Hepatocyte (in vitro differentiated cells): ENCODE measurements around the gene PLEKHA6. TPM values are rescaled to one million over a fixed set of nuclear protein-coding genes. Genes with fewer than 3 reads are reported as not detected.
A peak's percentile ranks its signal among the peaks of the same experiment; 100 is the strongest.

ENCODE experiments used
- DNase-seq: peaks from one replicate; pipeline ENCODE4 v3.0.0-alpha.2; 2016; ENCODE audit warnings: low spot score
- H2AFZ ChIP-seq: fragments of 200-600 bp; sonication (generic); 2 replicates; pipeline ENCODE4 v1.6.0; 2016; ENCODE audit warnings: antibody characterized with exemption, mild to moderate bottlenecking
- H3K27ac ChIP-seq: fragments of 200-600 bp; sonication (generic); 2 replicates; pipeline ENCODE4 v1.5.1; 2016; ENCODE audit warnings: mild to moderate bottlenecking
- H3K27me3 ChIP-seq: fragments of 200-600 bp; sonication (generic); 2 replicates; pipeline ENCODE4 v1.6.1; 2016
- H3K36me3 ChIP-seq: fragments of 200-600 bp; sonication (generic); replicated peaks from 2 replicates; pipeline ENCODE4 v1.5.1; 2016; ENCODE audit warnings: low read depth; ENCODE audit not compliant: insufficient read depth
- H3K4me1 ChIP-seq: fragments of 200-600 bp; sonication (generic); 2 replicates; pipeline ENCODE4 v1.5.1; 2016; ENCODE audit warnings: mild to moderate bottlenecking, moderate library complexity; ENCODE audit not compliant: insufficient read depth
- H3K4me2 ChIP-seq: fragments of 200-600 bp; sonication (generic); 2 replicates; pipeline ENCODE4 v1.6.0; 2016
- H3K4me3 ChIP-seq: fragments of 200-600 bp; sonication (generic); 2 replicates; pipeline ENCODE4 v1.5.1; 2016; ENCODE audit warnings: mild to moderate bottlenecking
- H3K79me2 ChIP-seq: fragments of 200-600 bp; sonication (generic); 2 replicates; pipeline ENCODE4 v1.6.0; 2017; ENCODE audit warnings: mild to moderate bottlenecking
- H3K9me2 ChIP-seq: fragments of 200-600 bp; sonication (generic); replicated peaks from 2 replicates; pipeline ENCODE4 v1.6.0; 2017; ENCODE audit warnings: mild to moderate bottlenecking; ENCODE audit not compliant: insufficient read depth
- H3K9me3 ChIP-seq: fragments of 200-600 bp; sonication (generic); 2 replicates; pipeline ENCODE4 v1.5.1; 2016; ENCODE audit warnings: low read depth, mild to moderate bottlenecking
- H4K20me1 ChIP-seq: fragments of 200-600 bp; sonication (generic); 2 replicates; pipeline ENCODE4 v1.6.0; 2016; ENCODE audit warnings: mild to moderate bottlenecking; ENCODE audit not compliant: insufficient read depth, poor library complexity, severe bottlenecking
- CTCF ChIP-seq: fragments of 200-600 bp; sonication (generic); IDR thresholded peaks from 2 replicates; pipeline ENCODE4 v1.5.1; 2016; ENCODE audit warnings: antibody characterized with exemption, mild to moderate bottlenecking; ENCODE audit not compliant: poor library complexity
- EZH2 ChIP-seq: fragments of 200-600 bp; sonication (generic); IDR thresholded peaks from 2 replicates; pipeline ENCODE4 v1.6.1; 2016; ENCODE audit warnings: antibody characterized with exemption, mild to moderate bottlenecking, borderline replicate concordance
- EZH2phosphoT487 ChIP-seq: fragments of 200-600 bp; sonication (generic); IDR thresholded peaks from one replicate; pipeline ENCODE4 v1.6.1; 2018; ENCODE audit warnings: antibody characterized with exemption, mild to moderate bottlenecking, low read depth, moderate library complexity; ENCODE audit not compliant: unreplicated experiment, severe bottlenecking
- WGBS: methylation state at CpG from one replicate; pipeline ENCODE4 v1.1.6; 2016; ENCODE audit warnings: low lambda C conversion rate; ENCODE audit errors: missing lambda C conversion rate; 5-methylcytosine and 5-hydroxymethylcytosine counted together
- polyA plus RNA-seq: library from polyadenylated mRNA; unstranded; fragments of >200 nt; fragmentation: Nextera tagmentation; extraction: Ambion mirVana; gene quantifications from 2 replicates; pipeline ENCODE4 v1.2.1, GENCODE V29; 2016
- total RNA-seq: library from RNA; depleted of rRNA; stranded (reverse); fragments of >200 nt; gene quantifications from 2 replicates; pipeline ENCODE4 v1.2.3, GENCODE V29; 2014

The PLEKHA6 gene
- total and polyA plus RNA-seq, 2 experiments from 2014 or later: 14.3 to 31.5 TPM

GRCh38 chr1:204334455-204334854 is 25.3 kb downstream of the PLEKHA6 start:
- 97% methylated on average over 7 of the region's 7 CpGs for WGBS
- H3K79me2 ChIP-seq: peaks cover 62% of the 10 kb centered on the region
- no peak overlapping the region for H2AFZ ChIP-seq
- no peaks in the 10 kb centered on the region for H3K27me3 ChIP-seq
- H3K9me3 ChIP-seq: no peaks in the 10 kb centered on the region
- H3K4me3 ChIP-seq: no peak overlapping the region
- H3K36me3 ChIP-seq: no peaks in the 10 kb centered on the region
- DNase-seq: no peak
- peaks cover 48% of the 10 kb centered on the region for H3K4me1 ChIP-seq
- no peak for TF ChIP-seq CTCF
- TF ChIP-seq EZH2phosphoT487: no peak
- TF ChIP-seq EZH2: no peak
- H4K20me1 ChIP-seq: no peaks in the 10 kb centered on the region
- H3K4me2 ChIP-seq: no peak overlapping the region
- H3K9me2 ChIP-seq: no peaks in the 10 kb centered on the region
- no peak overlapping the region for H3K27ac ChIP-seq

DNA sequence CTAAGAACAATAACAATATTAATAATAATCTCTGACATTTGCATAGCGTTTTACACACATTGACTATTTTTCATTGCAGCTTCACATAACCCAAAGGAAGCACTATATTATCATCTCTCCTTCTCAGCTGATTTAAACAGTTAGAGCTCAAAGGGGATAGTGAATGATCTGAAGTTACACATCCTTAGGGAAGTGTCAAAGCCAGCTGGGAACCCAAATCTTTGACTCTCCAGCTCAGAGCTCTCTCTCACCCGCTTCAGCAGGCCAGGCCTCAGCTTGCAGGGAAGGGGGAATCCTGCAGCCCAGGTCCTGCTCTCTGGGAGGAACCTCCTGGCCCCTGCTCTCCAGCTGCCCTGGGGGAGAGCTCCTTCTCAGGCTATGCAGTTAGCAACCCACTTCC is 26.3 kb downstream of the PLEKHA6 start:
- no peaks in the 10 kb centered on the region for H3K27me3 ChIP-seq
- H3K4me1 ChIP-seq: peaks cover 38% of the 10 kb centered on the region
- H3K79me2 ChIP-seq: peaks cover 62% of the 10 kb centered on the region
- no peaks in the 10 kb centered on the region for H4K20me1 ChIP-seq
- H3K9me2 ChIP-seq: no peaks in the 10 kb centered on the region
- H3K27ac ChIP-seq: peak overlapping the region; percentile 80
- WGBS: 69% methylated on average over 2 of the region's 2 CpGs
- no peak for DNase-seq
- no peak overlapping the region for H2AFZ ChIP-seq
- no peaks in the 10 kb centered on the region for H3K9me3 ChIP-seq
- H3K4me2 ChIP-seq: peak overlapping the region; percentile 42
- H3K36me3 ChIP-seq: no peaks in the 10 kb centered on the region
- H3K4me3 ChIP-seq: no peak overlapping the region
- TF ChIP-seq EZH2 (no peak), EZH2phosphoT487 (no peak), CTCF (no peak)

GRCh38 chr1:204331847-204332487 is 27.8 kb downstream of the PLEKHA6 start:
- H3K27ac ChIP-seq: peak overlapping the region; percentile 80
- H3K79me2 ChIP-seq: peaks cover 66% of the 10 kb centered on the region
- no peak for DNase-seq
- H3K4me2 ChIP-seq: peak overlapping the region; percentile 42
- H3K9me2 ChIP-seq: no peaks in the 10 kb centered on the region
- H3K4me3 ChIP-seq: no peak overlapping the region
- H3K4me1 ChIP-seq: peaks cover 38% of the 10 kb centered on the region
- no peak overlapping the region for H2AFZ ChIP-seq
- TF ChIP-seq CTCF (no peak), EZH2 (no peak)
- no peaks in the 10 kb centered on the region for H3K9me3 ChIP-seq
- no peaks in the 10 kb centered on the region for H3K36me3 ChIP-seq
- no peaks in the 10 kb centered on the region for H4K20me1 ChIP-seq
- WGBS: 90% methylated on average over 13 of the region's 13 CpGs
- H3K27me3 ChIP-seq: no peaks in the 10 kb centered on the region
